HG02943 (cell line): ENCODE data around the gene CLCN1.

Source experiments
- ATAC-seq: cut with Tn5 transposase; IDR thresholded peaks from one replicate; pipeline ENCODE4 v1.9.1; 2021; ENCODE audit warnings: mild to moderate bottlenecking, low read depth, moderate library complexity; ENCODE audit not compliant: unreplicated experiment

CLCN1 gene

DNA sequence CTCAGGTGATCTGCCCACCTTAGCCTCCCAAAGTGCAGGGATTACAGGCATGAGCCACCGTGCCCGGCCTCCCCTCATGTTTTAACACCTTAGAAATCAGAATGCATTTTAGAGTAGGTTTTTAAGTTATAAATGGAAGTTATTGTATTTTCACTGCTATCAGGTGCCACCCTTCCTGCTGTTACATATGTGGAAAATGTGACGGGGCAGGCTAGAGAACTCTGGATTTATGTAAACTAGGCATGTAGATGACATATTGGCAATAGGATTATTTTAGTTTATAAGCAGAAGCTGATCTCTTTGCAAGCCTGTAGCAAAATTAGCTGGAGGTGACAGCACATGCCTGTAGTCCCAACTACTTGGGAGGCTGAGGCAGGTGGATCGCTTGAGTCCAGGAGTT lies 25.6 kb upstream of the CLCN1 start:
- ATAC-seq = no peak

DNA sequence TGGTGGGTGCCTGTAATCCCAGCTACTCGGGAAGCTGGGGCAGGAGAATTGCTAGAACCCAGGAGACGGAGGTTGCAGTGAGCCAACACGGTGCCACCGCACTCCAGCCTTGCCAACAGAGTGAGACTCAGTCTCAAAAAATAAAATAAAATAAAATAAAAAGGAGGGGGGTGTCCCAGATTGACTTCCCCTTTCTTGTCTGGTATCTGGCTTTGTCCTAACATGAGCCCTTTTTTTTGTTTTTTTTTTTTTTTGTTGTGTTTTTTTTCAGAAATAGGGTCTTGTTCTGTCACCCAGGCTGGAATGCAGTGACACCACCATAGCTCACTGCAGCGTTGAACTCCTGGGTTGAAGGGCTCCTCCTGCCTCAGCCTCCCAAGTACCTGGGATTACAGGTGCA lies 23.0 kb upstream of the CLCN1 start:
- ATAC-seq = no peak

DNA sequence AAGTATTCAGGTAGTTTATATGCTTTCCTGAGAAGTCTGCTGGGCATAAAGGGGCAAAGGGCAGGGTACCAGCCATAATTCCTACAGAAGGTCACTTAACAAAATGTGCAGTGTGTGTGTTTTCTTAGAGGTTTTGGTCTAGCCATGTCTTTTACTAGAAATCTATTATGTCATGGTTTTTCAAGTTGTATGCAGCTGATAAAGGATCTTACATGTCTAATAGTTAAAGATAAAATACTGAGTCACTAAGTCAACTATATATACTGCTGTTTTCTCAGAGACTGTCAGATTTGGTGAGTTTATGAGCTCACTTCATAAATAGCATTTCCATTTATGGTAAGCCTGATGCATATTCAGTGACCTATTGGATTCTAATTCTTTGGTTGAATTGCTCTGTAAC lies 20.0 kb upstream of the CLCN1 start:
- no peak for ATAC-seq

DNA sequence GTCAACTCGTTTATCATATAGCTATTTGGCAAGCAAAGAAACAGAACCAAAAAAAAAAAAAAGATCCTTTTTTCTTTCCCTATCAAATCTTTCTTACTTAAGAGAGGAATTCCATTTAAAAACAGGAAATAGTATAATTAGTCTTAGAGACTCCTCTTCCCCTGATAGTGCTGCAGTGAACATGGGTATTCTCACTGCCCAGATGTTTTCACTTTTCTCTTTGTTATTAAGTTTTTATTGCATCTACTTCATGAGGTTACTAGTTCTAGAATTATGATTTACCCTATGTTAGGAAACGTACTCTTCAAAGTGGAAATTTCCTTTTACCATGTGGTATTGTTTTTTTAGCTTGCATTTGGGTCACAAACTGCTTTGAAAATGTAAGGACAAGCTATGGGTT lies 19.2 kb upstream of the CLCN1 start:
- ATAC-seq = no peak

DNA sequence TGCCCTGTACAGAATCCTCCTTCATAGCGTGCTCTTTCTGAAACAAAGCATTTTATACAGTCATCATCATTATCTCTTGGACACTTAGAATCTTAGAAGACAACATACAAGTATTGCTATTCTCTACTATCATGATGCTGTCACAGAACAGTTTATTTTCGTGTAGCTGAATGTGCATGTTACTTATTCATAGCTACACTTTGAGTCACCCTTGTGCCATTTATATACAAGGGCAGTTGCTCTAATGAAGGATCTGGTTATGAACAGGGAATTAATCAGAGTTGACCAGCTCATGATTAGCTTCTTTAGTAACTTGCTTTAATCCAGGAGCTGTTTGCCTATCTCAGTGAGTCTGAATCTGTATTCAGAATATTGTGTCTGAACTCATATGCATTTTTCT lies 16.6 kb upstream of the CLCN1 start:
- ATAC-seq = no peak

DNA sequence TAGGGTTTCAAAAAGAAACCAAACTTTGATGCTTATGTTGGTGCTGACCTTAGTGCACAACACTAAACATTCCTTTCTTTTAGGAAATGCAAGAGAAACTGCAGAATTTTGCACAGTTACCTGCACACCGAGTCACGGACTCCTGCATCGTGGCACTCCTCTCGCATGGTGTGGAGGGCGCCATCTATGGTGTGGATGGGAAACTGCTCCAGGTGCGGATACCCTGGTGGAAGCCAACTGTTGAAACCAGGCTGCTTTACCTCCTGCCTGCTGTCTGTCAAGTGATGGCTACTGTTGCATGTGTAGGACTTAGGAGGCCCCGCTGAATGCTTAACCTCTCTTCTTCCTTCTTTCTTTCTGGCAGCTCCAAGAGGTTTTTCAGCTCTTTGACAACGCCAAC lies 16.1 kb upstream of the CLCN1 start:
- no peak for ATAC-seq

DNA sequence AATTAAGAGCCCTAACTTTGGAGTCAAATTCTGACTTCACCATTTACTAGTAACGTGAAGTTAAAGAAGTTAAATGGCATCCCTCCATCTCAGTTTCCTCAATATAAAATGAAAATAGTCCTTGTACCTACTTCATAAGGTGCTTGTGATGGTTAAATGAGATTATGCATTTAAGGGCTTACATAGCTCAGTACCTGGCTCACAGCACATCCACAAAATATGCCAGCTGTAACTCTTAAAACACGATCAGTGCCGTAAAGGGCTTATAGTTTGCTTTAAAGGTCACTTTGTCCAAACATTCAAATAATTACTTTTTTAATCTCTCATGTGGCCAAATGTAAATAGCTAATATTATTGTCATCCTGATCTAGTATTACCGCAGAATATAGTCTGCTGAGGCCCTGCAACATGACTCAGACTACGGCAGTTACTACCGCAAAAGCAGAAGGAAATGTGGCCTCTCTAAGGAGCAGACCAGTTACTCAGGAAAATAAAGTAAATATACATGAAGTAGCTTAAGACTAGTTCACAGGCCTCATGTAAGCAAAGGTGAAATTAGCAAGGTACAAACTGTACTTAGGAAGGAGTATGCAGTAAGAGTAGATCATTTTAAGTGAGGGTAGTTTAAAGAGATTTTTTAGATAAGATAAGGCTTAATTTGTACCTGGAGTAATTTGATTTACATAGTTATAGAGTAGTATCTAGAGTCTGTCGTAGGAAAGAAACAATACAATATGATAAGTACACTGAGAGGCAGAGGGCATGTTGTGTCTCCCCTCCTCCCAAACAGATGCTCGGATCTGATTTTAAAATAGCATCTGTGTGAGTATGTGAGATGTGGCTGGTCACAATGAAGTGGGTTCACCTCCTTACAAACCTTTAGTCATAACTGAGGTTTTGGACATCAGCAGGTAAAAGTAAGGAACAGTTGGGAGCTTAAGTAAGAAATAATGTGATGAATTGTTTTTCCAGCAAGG lies 14.7 kb upstream of the CLCN1 start:
- ATAC-seq = no peak

DNA sequence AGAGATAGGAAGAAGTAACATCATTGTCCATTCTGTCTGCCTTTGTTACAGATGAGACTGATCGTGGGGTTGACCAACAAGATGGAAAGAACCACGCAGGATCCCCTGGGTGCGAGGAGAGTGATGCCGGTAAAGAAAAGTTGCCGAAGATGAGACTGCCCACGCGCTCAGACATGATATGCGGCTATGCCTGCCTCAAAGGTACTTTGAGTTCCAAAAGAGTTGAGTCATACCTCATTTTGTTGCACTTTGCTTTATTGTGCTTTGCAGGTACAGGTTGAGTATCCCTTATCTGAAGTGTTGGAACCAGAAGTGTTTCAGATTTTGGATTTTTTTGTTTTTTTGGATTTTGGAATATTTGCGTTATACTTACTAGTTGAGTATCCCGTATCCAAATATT lies 12.2 kb upstream of the CLCN1 start:
- ATAC-seq = no peak

DNA sequence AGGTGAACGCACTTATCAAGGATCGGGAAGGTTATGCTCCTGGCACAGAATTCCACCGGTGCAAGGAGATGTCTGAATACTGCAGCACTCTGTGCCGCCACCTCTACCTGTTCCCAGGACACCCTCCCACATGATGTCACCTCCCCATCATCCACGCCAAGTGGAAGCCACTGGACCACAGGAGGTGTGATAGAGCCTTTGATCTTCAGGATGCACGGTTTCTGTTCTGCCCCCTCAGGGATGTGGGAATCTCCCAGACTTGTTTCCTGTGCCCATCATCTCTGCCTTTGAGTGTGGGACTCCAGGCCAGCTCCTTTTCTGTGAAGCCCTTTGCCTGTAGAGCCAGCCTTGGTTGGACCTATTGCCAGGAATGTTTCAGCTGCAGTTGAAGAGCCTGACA lies 11.0 kb upstream of the CLCN1 start:
- ATAC-seq = no peak

DNA sequence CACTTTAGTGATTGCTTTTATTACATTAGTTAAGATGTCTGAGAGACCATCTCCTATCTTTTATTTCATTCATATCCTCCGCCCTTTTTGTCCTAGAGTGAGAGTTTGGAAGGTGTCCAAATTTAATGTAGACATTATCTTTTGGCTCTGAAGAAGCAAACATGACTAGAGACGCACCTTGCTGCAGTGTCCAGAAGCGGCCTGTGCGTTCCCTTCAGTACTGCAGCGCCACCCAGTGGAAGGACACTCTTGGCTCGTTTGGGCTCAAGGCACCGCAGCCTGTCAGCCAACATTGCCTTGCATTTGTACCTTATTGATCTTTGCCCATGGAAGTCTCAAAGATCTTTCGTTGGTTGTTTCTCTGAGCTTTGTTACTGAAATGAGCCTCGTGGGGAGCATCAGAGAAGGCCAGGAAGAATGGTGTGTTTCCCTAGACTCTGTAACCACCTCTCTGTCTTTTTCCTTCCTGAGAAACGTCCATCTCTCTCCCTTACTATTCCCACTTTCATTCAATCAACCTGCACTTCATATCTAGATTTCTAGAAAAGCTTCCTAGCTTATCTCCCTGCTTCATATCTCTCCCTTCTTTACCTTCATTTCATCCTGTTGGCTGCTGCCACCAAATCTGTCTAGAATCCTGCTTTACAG lies 10.4 kb upstream of the CLCN1 start:
- ATAC-seq = no peak

DNA sequence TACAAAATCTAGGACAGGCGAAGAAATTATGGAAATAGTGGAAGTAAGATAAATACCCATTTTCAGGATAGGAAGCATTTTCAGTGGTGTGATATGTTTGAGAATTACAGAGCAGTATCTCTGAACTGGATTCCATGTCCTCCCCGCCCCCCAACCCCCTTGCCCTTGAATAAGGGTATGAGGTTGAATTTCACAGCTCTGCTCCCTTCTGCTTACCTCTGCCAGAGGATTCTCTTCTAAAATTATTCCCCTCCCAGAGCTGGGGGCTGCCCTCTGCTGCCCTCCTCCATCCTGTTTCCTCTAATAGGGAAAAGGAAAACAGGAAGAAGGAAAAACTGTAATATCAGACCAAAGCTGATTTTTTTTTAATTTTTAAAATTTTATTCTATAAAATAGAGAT lies 7.3 kb upstream of the CLCN1 start:
- no peak for ATAC-seq

DNA sequence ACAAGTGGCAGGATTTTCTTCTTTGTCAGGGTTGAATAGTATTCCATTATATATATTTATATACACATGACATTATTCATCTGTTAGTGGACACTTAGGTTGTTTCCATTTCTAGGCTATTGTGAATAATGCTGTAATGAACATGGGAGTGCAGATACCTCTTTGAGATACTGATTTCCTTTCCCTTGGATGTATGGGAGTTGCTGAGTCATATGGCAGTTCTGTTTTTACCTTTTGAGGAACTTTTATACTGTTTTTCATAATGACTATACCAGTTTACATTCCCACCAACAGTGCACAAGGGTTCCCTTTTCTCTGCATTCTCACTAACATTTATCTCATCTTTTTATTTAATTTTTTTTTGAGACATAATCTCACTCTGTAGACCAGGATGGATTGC lies 1.8 kb upstream of the CLCN1 start:
- no peak for ATAC-seq

DNA sequence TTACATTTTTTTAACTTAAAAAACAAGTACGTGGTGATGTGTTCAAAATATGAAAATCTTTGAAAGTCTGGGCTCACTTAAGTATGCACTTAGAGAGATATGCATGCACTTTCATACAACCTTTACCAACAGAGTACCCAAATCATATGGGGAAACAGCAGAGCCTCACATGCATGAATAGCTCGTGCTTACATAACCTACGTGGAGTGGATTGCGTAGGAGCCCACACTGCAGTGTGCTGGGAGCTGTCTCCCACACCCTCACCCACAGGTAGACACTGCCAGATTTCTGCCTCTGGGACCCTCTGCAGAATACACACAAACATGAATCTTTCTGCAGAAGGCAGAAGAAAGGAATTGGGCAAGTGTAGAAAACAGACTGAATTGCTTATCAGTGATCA lies 581 bp downstream of the CLCN1 start:
- ATAC-seq = no peak

DNA sequence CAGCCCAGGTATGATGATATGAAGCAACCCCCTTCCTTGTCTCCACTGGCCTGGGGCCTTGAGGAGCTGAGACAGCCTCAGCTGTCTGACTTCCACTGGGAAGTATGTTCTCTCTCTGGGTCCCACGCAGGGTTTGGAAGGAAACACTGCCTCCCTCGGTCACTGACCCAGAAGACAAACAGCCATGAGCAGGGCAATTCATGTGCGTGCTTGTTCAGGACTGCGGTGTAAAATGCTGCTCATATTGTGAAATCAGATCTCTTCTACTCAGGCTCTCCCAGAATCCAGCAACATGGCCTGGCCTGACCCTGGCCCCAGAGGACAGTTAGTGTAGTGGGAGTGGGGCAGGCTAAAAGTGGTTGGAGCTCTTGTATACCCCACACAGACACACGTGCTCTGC lies 2.8 kb downstream of the CLCN1 start:
- ATAC-seq = no peak

DNA sequence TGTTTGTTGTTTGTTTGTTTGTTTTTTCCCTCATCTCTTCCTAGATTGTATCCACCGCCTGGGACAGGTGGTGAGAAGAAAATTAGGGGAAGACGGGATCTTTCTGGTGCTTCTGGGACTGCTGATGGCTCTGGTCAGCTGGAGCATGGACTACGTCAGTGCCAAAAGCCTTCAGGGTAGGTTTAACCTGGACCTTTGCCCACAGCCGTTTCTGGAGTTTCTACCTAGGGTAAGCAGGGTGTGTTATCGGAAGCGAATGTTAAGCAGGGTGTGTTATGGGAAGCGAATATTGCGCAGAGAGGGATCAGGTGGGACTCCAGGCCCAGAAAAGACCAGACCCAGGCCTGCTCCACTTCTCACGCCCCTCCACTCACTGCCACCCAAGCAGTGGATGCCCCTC lies 4.7 kb downstream of the CLCN1 start:
- no peak for ATAC-seq

DNA sequence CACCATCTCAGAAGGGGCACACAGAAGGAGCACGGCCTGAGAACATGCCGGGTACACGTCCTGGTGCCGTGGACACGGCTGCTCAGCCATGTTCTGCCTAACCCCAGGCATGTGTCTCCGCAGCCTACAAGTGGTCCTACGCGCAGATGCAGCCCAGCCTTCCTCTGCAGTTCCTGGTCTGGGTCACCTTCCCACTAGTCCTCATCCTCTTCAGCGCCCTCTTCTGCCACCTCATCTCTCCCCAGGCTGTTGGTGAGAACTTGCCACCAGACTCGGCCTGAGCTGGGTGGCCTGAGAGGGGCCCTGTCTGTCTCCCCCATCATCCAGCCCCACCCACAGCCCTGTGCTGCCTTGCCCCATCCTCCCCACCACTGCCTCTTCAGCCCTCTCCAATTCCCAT lies 5.3 kb downstream of the CLCN1 start:
- ATAC-seq = no peak

DNA sequence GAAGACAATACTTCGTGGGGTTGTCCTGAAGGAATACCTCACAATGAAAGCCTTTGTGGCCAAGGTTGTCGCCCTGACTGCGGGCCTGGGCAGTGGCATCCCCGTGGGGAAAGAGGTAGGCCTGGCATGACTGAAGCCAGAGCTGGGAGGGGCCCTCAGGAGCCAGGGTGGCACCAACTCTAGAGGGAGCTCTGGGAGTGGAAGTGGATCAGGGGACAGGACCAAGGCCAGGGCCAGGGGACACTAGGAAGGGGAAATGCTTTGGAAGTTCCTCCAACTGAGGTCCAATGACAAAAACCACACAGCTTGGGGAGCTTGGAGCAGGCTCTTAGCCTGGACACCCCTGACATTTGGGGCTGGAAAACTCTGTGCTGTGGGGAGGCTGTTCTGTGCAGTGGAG lies 5.8 kb downstream of the CLCN1 start:
- no peak for ATAC-seq

DNA sequence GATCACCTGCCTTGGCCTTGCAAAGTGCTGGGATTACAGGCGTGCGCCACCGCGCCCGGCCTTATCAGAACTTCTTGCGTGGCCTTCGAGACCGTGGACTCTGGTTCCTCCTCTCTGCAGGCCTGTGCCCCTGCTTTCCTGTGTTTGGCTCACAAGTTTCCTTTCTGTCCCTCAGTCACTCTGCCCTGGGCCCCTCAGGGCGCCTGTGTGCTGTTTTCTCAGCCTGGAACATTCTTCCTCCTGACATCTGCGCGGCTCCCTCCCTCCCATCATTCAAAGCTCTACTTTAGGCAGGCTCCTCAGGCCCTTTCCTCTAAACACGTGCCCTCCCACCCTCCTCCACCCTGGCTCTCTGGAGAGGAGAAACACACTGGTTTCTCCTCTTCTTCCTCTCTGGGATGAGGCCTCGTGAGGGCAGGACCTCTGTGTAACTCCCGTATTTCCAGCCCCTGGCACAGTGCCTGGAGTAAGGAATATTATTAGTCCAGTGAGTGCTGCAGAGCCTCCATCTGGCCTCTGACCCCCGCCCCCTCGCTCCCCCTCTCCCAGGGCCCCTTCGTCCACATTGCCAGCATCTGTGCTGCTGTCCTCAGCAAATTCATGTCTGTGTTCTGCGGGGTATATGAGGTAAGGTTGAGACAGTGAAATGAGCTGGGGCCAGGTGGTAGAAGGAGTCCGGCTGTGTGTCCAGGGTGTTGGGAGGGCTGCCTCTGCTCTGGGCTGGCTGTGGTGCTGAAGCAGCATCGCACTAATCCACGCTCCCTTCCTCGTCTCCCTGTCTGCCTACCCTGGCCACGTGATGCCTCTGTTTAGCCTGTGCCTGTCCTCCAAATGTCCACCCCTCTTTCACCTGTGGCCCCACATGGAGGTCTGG lies 7.1 kb downstream of the CLCN1 start:
- no peak for ATAC-seq

DNA sequence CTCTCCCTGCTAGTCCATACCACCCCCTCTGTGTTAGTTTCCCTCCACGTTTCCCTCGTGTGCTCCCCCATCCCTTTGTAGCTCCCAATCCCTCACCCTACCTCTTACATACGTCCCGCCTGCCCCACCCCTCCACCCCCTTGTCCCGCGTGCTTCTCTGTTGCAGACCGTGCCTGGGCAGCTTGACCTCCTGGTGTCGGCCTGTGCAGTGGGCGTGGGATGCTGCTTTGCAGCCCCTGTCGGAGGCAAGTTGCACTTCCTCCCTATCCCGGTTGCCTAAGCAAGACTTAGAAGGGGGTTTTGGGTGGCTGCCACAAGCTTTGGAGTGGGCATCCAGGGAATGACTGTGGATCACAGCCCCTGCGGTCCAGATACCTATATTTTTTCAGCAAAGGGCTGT lies 7.7 kb downstream of the CLCN1 start:
- no peak for ATAC-seq

DNA sequence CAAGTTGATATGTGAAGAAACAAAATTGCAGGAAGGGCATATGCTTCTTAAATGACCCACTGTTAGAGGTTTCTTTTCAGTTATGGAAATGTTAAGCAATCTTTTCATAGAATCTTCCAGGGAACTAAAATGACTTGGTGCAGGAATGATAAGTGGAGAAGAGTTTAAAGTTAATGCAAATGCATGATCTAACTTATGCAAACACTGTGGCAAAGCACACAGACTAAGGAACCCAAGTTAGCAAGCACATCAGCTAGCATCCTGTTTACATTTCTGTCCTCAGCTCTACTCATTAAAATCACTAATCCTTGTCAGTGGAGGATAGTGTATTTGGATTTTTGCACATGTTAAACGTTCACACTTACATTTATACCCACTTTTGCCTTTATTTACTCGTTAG lies 9.3 kb downstream of the CLCN1 start:
- ATAC-seq = no peak

DNA sequence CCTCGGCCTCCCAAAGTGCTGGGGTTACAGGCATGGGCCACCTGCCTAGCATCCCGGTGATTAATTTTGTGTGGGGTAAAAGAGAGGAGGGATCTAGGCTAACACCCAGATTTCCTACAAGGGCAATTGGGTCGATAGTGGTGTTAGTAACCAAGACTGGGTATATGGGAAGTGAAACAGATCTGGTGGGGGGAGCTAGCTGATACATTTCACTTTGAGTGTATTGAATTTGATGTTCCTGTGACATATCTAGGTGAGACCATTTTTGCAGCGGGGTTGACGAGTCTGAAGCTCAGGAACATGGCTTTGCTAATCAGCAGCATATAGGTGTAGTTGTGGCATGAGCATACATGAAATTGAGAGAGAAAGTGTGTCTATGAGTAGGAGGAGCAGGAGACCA lies 12.0 kb downstream of the CLCN1 start:
- ATAC-seq = no peak
